Renal pelvis (tissue), 12 donors: ENCODE measurements around the gene ATG2B. TPM values are rescaled to one million over a fixed set of nuclear protein-coding genes. Genes with fewer than 3 reads are reported as not detected.

Experiments
- DNase-seq: peaks from one replicate; pipeline ENCODE4 v3.0.0-alpha.2; 2013
- long read RNA-seq, 16 experiments: transcript quantifications; one replicate each; lab custom pipeline, GENCODE V29; 2026
- polyA plus RNA-seq, 3 donors: library from polyadenylated mRNA; unstranded; fragments of 120-200 nt; gene quantifications; one replicate each; pipeline ENCODE4 v1.2.1, GENCODE V29; 2013; ENCODE audit not compliant: insufficient read length in 3 of 3

Gene ATG2B
- polyA plus RNA-seq, result 10 to 100 TPM; 26.8 to 47.0 (median 44.1) TPM
- long read RNA-seq, donor 1, result 0 reads
- long read RNA-seq, donor 2, result 0 reads
- long read RNA-seq, donor 3, result 0 reads
- long read RNA-seq, donor 4, result 0 reads
- long read RNA-seq, donor 5, result 0 reads
- long read RNA-seq, donor 6, partial matches to known transcripts, result 8 of 8 reads
- long read RNA-seq, donor 6, other reads (novel, unspliced or antisense), result 0 of 8 reads
- long read RNA-seq, donor 7, result 0 reads
- long read RNA-seq, donor 8, result 0 reads
- long read RNA-seq, donor 9, result 0 reads
- long read RNA-seq, donor 10, result 0 reads
- long read RNA-seq, donor 11, result 0 reads
- long read RNA-seq, donor 12, partial matches to known transcripts, result 8 of 8 reads
- long read RNA-seq, donor 12, other reads (novel, unspliced or antisense), result 0 of 8 reads
- long read RNA-seq, donor 13, partial matches to known transcripts, result 47 of 53 reads
- long read RNA-seq, donor 13, other reads (novel, unspliced or antisense), result 6 of 53 reads
- long read RNA-seq, donor 14, result 0 reads
- long read RNA-seq, donor 15, result 0 reads
- long read RNA-seq, donor 16, result 0 reads

DNA sequence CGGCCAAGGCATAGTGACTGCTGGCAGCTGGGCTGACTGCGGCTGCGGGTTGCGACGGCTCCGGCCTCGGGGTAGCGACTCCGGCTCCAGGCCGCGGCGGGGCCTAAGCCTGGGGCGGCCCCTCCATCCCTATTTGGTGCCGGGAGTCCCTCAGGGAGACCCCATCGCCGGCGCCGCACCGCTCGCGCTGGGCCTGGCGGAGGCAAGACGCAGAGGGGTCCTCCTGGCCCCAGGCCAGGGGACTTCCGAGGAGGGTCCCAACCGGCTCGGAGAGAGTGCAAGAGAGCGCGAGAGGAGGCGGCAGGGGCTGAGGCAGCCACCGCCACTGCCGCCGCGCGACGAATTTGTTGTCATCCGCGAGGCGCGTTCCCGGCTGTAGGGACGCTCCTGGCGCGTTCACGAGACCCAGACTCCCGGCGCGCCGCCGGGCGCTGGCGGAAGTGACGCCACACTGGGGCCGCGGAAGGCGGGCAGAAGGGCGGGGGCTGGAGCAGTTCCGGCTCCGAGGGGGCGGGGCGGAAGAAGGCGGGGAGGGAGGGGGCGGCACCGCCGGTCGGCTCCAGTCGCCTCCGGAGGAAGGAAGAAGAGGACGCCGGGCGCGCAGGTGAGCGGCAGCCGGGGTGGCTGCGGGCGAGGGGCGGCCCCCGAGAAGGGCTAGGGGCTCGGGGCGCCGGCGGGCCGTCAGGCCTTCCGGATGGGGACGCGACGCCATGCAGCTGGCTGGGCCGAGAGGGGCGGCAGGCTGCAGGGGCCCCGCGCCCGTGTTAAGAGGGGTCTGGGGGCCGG lies at the start of gene ATG2B, which contains the start of gene GSKIP:
ATG2B (minus strand) TSS at position 377 of the 786 bp plus-strand sequence; CDS start at position 12, 365 bp downstream.
GSKIP (plus strand) TSS at position 562 of the 786 bp plus-strand sequence. CDS start 18,722 bp downstream, outside the sequence.
- DNase-seq, result peak; percentile 93

DNA sequence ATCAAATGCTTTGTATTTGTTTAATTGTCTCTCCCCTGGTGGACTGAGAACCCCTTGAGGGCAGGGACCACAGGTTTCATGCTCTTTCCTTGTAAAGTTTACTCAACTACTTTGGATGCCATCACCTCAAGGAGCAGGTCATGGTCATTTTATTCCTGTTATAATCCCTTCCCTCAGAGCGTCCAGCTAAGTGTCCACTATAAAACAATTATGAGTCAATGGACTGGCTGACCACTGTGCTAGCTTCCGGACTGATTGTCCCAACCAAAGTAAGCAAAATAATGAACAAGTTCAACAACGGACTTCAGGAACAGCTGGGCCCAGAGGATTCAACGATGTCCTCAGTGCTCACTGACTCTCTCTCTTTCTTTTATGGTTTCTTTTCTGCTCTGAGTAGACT lies 47.0 kb upstream of the ATG2B start:
- DNase-seq, result no peak

DNA sequence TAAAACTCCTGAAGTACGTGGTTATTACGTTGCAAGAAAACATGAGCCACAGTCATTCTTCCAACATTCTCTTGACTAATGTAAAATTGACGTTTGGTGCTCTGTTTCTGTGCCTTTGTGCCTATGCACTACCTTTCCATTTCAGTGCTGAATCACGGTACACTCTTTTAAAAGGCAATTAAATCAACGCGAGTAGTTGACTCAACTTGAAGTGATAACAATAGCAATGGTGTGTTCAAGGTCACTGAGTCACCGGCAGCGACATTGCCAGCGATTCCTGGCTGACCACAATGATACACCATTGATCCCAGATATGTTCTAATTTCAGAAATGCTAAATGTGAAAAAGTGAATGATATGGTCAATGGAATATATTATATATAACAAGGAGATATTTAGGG lies 46.6 kb upstream of the ATG2B start:
- no peak for DNase-seq

DNA sequence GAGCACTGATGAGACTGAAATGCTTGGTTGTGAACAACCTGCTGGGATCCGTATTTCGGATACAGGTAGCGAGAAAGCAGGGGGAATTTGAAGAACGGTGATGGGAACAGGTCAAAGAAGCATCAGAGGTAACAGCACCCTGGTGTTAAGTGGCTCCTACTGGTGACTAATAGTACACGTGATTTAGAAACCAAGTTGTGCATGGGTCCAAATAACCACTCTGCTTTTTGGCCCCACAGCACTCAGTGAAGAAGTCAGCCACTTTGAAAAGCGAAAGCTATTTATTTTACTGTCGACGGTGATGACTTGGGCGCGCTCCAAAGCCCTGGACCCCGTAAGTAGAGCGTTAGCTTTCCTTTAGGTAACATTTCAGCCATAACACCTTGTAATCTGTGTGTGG lies 45.5 kb upstream of the ATG2B start:
- DNase-seq, result no peak

DNA sequence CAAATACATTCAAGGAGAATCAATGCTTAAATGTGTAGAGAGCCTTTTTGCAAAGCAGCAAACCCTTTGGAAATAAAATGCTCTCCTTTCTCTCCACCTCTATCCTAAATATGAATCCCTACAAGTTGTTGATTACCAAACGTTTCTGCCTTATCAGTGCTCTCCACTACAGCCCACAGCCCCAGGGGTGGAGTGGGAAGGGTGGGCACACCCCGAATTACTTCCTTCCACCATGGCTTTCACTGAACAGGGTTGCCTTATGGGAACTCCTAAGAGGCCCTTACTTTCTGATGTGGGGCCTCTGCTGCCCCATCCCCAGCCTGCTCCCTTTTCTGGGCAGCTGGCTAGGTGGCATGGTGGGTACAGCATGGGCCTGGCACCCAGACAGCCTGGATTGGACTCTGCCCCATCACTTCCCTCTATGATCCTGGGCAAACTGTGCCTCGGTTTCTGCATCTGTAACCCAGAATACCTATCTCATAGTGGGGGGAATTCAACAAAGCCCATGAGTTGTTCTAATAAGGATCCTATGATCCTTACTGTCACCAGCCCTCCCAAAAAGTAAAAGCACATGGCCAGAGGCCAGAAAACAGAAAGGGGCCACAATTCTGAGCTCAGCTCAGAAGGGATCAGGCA lies 44.9 kb upstream of the ATG2B start:
- DNase-seq, result no peak

- DNase-seq, result no peak
These were observed 42.5 kb upstream of the ATG2B start for GRCh38 chr14:96405677-96406076.

- no peak for DNase-seq
These were observed 40.3 kb upstream of the ATG2B start for GRCh38 chr14:96403409-96403808.

GRCh38 chr14:96400495-96400894 lies 37.4 kb upstream of the ATG2B start:
- DNase-seq, result no peak

GRCh38 chr14:96399405-96399804 lies 36.3 kb upstream of the ATG2B start:
- no peak for DNase-seq

DNA sequence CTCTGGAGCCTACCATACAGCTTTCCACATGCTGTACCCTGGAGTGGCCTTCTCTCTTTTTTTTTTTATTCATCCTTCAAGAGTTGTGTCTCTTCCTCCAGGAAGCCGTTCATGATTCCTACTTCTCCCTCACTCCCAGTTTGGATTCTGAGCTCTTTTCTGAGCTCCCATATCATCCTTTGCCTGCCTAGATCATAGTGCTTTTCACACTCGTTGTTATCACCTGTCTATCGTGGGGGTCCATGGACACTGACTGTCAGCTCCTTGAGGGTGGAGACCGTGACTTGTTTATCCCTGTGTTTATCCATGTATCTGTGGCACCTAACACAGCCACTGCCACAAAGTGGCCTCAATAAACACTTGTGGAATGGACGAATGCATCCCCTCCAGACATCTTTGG lies 35.8 kb upstream of the ATG2B start:
- DNase-seq, result no peak

DNA sequence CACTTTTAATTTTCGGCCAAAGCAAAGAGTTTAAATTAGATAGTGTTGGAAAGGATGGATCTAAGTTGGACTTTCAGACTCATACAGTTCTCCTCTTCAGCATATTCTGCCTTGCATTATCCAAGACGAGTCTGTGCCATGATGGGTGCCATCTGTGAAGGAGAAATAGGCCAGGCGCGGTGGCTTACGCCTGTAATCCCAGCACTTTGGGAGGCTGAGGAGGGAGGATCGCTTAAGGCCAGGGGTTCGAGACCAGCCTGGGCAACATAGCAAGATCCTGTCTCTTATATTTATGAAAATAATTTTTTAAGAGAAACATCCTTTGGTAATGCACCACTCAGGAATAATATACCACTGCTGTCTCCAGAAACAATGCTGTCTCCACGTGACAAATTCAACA lies 35.3 kb upstream of the ATG2B start:
- no peak for DNase-seq

DNA sequence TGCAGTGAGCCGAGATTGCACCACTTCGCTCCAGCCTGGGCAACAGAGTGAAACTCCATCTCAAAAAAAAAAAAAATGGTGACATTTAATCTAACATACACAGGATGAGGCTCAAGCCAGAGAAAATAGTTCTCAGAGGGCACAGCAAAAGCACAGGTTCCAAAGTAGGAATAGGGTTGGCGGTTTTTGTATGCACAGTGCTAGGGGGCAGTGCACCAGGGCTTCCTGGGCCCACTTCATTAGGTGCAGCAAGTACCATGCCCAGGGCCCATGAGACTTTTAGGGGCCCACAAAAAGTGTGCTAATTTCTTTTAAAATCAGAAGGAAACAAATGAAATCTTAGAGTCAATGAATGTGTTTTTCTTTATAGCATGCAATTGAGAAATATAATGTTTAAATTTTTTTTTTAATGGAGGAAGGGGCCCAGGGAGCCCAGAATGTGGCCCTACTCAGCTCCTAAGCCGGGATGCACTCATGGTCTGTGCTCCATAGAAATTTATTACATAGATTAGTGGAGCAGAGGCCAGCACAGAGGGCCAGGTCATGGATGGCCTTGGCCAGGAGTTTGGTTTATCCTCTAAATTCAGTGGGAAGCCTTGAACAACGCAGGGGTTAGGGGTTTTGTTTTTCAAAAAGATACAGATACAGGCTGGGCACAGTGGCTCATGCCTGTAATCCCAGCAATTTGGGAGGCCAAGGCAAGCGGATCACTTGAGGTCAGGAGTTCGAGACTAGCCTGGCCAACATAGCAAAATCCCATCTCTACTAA lies 31.1 kb upstream of the ATG2B start:
- no peak for DNase-seq

DNA sequence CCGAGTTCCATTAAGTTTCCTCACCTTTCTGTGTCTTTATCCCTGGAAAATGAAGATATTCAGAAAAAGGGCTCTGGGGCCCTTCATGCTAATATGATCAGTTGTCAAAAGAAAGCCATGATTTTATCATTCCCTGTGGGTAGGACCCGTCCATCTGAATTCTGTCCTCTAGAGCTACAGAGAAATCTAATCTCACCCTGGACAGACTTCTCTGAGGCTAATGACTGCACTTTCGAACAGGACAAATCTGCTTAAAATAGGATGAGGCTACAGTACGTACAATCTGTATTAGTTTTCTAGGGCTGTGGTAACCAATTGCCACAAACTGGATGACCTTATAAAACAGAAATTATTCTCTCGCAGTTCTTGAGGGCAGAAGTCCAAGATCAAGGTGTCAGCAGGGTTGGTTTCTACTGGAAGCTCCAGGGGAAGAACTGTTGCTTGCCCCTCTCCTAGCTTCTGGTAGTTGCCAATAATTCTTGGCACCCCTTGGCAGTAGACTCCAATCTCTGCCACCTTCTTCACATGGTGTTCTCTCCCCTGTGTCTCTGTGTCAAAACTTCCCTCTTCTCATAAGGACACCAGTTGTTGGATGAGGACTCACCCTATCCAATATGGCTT lies 30.0 kb upstream of the ATG2B start:
- no peak for DNase-seq

DNA sequence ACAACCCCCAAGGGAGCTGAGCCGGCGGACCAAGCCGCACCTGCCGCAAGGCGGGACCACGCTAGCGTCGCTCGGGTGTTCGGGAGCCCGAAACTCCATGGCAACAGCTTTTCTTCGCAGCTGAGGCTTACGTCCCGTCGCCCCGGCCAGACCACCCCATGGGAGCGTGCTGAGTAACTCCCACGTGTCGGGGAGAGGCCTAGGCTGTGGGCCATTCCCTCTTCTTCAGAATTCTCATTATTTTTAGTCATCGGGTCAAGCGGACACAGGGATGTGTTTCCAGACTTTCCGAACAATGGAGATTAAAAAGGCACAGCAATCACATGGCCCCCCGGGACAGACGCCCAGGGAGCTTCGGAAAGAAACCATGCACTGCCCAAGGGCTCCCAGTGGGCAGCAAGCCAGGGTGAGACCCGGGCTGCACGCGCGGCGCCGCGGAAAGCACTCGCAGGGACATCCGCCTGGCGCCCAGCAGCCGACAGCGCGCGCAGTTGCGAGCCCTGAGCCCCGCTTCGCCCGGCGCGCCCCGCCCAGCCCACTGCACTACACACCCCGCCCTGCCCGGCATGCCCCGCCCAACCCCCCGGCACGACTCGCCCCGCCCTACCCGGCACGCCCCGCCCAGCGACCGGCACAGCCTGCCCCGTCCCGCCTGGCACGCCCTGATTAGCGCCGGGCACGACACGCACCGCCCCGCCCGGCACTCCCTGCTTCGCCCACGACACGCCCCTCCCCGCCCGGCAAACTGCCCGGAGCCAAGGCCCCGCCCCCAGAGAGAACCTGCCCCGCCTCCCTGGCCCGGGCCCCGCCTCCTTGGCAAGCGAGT lies 28.4 kb upstream of the ATG2B start:
- peak; percentile 90 for DNase-seq

DNA sequence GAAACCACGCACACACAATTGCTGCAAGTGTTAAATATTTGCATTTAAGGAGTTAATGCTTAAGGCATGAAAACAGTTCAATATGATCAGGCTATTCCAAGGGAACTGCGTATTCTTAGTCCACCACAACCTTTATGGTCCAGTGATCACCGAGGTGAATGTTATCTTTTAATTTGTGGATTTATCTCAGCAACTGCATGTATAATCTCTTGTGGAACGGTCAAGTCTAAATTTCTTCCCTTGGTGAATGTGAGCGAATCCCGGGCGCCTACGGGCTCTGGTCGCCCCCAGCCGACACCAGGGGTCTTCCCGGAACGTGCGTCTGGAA lies 27.8 kb upstream of the ATG2B start:
- DNase-seq, result no peak

DNA sequence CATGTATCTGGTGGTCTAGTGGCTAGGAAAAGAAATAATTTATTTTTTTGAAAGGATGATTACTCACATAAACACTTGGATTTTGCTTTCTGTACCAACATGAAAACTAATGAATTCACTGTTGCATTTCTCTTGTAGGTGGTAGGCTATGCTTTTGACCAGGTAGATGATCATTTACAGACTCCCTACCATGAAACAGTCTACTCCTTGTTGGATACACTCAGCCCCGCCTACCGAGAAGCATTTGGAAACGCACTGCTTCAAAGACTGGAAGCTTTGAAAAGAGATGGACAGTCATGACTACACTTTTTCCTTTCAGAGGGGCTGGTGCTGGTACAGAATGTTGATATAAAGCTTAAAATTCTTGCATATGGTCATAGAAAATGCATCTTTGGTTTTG lies 22.2 kb upstream of the ATG2B start:
- no peak for DNase-seq

GRCh38 chr14:96384740-96385139 lies 21.6 kb upstream of the ATG2B start:
- no peak for DNase-seq

DNA sequence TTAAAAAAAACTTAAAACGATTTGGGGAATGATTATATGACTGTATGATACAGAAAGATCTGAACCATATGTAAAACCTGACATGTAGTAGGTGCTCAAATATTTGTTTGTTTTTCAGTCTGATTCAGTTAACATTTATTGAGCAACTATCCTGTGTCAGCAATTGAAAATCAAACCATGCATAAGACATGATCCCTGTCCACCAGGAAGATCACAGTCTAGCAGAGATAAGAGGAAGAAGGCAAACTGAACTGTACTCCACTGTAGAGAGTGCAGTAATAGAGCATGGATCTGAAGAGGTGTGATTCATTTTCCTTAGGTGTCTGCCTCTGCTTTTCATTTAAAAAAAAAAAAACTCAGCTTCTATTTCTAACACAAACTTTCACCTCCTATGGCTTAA lies 20.9 kb upstream of the ATG2B start:
- no peak for DNase-seq

GRCh38 chr14:96383445-96383844 lies 20.3 kb upstream of the ATG2B start:
- no peak for DNase-seq

DNA sequence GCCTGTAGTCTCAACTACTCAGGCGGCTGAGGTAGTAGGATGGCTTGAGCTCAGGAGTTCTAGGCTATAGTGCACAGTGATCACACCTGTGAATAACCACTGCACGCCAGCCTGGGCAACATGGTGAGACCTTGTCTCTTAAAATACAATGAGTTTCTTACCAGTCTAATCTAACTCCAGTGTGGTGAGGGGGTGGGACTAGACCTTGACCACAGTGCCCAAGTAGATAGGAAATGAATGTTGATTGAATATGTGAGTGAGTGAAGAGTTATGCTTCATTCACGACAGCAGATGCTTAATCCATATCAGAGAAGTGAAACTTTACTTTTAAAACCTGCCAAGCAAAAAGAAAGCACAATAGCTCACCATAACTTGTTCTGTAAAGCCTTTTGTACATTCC lies 17.6 kb upstream of the ATG2B start:
- no peak for DNase-seq
